ENCODE measurements around the gene BBOX1. TPM values are rescaled to one million over a fixed set of nuclear protein-coding genes. Genes with fewer than 3 reads are reported as not detected.

Gene BBOX1
- total RNA-seq, 1 experiment from 2014 or later, result not detected

GRCh38 chr11:27116684-27117083 is 76.1 kb downstream of the BBOX1 start:
- Histone ChIP-seq H3K9me3 (ENCODE audit: control insufficient read depth in 1 of 2, insufficient read depth in 1 of 2, low read depth in 1 of 2, low read length in 2 of 2) (no peaks in the 10 kb centered on the region), H3K27ac (ENCODE audit: low read depth, low read length) (no peak overlapping the region), H3K4me2 (ENCODE audit: low read length) (no peak overlapping the region), H3K27me3 (ENCODE audit: insufficient read depth, low read length) (no peaks in the 10 kb centered on the region), H3K4me1 (ENCODE audit: control insufficient read depth in 1 of 2, insufficient read depth in 2 of 2, low read length in 2 of 2) (no peaks in the 10 kb centered on the region), H3K9me2 (ENCODE audit: insufficient read depth) (no peaks in the 10 kb centered on the region), H4K20me1 (ENCODE audit: insufficient read depth) (no peaks in the 10 kb centered on the region), H3K36me3 (ENCODE audit: control insufficient read depth in 1 of 2, insufficient read depth in 2 of 2, low read length in 2 of 2) (no peaks in the 10 kb centered on the region), H3K4me3 (replicated peaks in 1 of 2; ENCODE audit: low read depth in 1 of 2, low read length in 2 of 2) (no peak overlapping the region), H3K79me2 (ENCODE audit: insufficient read depth, low read length) (no peaks in the 10 kb centered on the region), H3K9ac (ENCODE audit: low read length) (no peak overlapping the region), H2AFZ (ENCODE audit: low read depth, low read length, poor library complexity, severe bottlenecking) (no peak overlapping the region)
- ChIA-PET POLR2A (no interaction called here), CTCF (no interaction called here), RAD21 (ENCODE audit: low non-redundant PET in 1 of 2, low total read pairs in 2 of 2, uncharacterized antibody in 2 of 2, unreplicated experiment in 2 of 2) (no interaction called here)
- DNase-seq (ENCODE audit: low read depth, low spot score), result no peak
- intact Hi-C loops (cut with micrococcal nuclease), result no loop called here
- ATAC-seq, result no peak
- no TSS peak for BruUV-seq (replicated peaks)
- no peak for TF ChIP-seq CTCF (IDR thresholded peaks at IDR 0.05 in 2 of 3, conservative IDR thresholded peaks at IDR 0.05 in 1 of 3; ENCODE audit: borderline replicate concordance in 1 of 3, insufficient read depth in 1 of 3, low read depth in 2 of 3, low read length in 2 of 3)
- TF ChIP-seq TCF7L2 (IDR thresholded peaks at IDR 0.05; ENCODE audit: borderline replicate concordance, extremely low read depth, insufficient read depth, insufficient read length), result no peak
- TF ChIP-seq POLR2A (IDR thresholded peaks at IDR 0.05; ENCODE audit: borderline replicate concordance, extremely low read depth, insufficient read depth, insufficient read length), result no peak
- no peak for TF ChIP-seq REST (IDR thresholded peaks at IDR 0.05; ENCODE audit: low read depth)
- no peak for TF ChIP-seq FOSL1 (IDR thresholded peaks at IDR 0.05; ENCODE audit: low read depth)
- TF ChIP-seq SIN3A (IDR thresholded peaks at IDR 0.05; ENCODE audit: low read depth), result no peak
- TF ChIP-seq EGR1 (IDR thresholded peaks at IDR 0.05; ENCODE audit: low read depth), result no peak
- no peak for TF ChIP-seq CEBPB (IDR thresholded peaks at IDR 0.05; ENCODE audit: low read depth)
- TF ChIP-seq ZFX (IDR thresholded peaks at IDR 0.05), result no peak
- TF ChIP-seq ELF1 (IDR thresholded peaks at IDR 0.05; ENCODE audit: borderline replicate concordance, low read depth), result no peak
- TF ChIP-seq JUND (IDR thresholded peaks at IDR 0.05), result no peak
- no peak for TF ChIP-seq ATF3 (IDR thresholded peaks at IDR 0.05)
- TF ChIP-seq ZNF274 (IDR thresholded peaks at IDR 0.05; ENCODE audit: low read depth, low read length), result no peak
- no peak for TF ChIP-seq CBX3 (IDR thresholded peaks at IDR 0.05; ENCODE audit: low read depth)
- no peak for TF ChIP-seq EZH2phosphoT487 (IDR thresholded peaks at IDR 0.05; ENCODE audit: borderline replicate concordance)
- TF ChIP-seq MAX (IDR thresholded peaks at IDR 0.05), result no peak

All from HCT116 (cell line).